HG02763 (cell line): ENCODE results near the gene QARS1.

Source experiments
- ATAC-seq: cut with Tn5 transposase; IDR thresholded peaks from one replicate; pipeline ENCODE4 v1.9.1; 2021; ENCODE audit warnings: mild to moderate bottlenecking, moderate library complexity; ENCODE audit not compliant: unreplicated experiment

QARS1 gene

GRCh38 chr3:49120438-49121131 is 16.0 kb upstream of the QARS1 start, which contains the start of gene USP19:
Gene USP19 (minus strand): TSS chr3:49120823. CDS start chr3:49119145, 1,678 bp downstream.
- peak; percentile 78 for ATAC-seq

GRCh38 chr3:49120096-49120437 is 15.5 kb upstream of the QARS1 start:
- ATAC-seq: no peak

- no peak for ATAC-seq
Measured at GRCh38 chr3:49119439-49119838, 14.9 kb upstream of the QARS1 start.

- ATAC-seq: no peak
Measured at GRCh38 chr3:49119036-49119435, 14.5 kb upstream of the QARS1 start.

DNA sequence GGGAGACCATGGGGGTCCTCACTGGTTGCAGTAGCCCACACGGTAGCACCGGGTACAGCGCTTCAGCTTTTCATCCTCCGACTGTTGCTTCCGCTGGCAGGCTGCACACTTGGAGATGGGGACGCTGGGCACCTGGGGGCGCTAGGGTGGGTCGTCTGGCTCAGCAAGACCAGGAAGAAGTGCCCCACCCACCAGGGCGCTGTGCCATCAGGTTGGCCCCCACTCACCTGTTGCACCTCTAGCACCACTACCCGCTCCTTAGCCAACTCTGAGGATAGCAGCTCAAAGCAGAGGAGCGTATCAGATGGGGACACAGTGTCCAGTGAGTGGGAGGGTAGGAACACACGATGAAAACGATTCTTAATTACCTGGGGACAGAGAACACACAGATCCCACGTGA is 7.7 kb upstream of the QARS1 start:
- no peak for ATAC-seq

DNA sequence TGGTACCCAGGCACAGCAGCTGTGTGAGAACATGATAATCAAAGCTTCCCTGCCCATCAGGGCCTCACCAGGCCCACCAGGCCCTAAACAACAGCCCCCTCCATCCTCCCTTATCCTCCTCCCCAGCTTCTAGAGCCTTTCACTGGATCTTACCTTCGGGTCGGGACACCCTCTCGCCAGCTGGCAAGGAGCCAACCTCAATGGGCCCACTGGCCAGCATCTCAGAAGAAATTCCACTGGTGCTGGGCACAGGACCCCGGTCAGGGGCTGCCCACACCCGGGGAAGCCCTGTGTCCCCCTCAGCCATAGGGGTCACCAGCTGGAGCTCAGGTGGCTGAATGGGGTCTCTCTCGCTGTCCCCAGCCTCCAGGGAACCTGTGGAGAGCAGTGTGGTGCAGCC is 6.8 kb upstream of the QARS1 start:
- ATAC-seq: no peak

- ATAC-seq: no peak
Measured at GRCh38 chr3:49110780-49111179, 6.2 kb upstream of the QARS1 start.

GRCh38 chr3:49108346-49108745 is 3.8 kb upstream of the QARS1 start:
- ATAC-seq: no peak

DNA sequence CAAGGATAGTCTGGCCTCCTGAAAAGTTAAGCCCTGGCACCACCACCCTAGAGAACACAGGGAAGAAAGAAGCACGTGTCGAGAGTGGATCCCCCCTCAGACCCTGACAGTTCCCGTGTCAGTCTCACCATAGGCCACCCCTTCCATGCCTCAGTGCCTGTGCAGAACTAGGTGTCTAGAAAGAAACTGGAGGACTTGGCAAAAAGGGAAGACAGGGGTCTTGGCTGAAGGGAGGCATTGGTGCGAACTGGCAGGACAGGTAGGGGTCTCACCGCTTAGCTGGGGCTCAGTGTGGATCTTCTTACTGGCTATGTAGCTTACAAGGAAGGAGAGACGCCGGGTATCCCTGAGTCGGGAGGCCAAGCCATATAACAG is 518 bp downstream of the QARS1 start:
- no peak for ATAC-seq

GRCh38 chr3:49100046-49100615 is 4.4 kb downstream of the QARS1 start:
- no peak for ATAC-seq

DNA sequence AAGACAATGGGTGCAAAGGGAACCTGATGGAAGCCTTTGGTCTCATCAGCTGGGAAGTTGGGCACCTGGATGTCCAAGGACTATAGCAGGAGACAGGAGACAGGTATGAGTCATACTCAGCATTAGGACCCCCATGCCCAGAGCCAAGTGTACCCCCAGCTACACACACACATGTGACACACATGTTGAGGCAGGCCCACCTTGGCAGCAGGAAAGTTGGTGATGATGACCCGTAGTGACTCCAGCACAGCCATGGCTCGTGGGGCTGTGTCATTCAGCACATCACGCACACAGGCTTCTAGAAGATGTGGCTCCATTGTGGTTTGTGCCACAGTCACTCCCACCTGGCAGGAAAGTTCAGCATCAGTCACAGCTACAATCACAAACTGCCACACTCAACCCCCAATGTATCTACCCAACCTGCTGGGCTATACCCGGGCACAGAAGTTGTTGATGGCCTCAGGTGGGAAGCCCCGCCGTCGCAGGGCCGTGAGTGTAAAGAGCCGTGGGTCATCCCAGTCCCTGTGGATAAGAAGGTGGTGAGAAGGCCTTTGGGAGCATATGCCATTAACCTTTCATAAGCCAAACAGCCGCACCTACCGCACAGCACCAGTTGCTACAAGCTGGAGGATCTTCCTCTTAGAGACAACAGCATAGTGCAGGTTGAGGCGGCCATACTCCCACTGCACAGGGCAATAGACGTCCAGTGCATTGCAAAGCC is 5.5 kb downstream of the QARS1 start:
- ATAC-seq: no peak

- no peak for ATAC-seq
Measured at GRCh38 chr3:49098429-49098828, 6.1 kb downstream of the QARS1 start.

DNA sequence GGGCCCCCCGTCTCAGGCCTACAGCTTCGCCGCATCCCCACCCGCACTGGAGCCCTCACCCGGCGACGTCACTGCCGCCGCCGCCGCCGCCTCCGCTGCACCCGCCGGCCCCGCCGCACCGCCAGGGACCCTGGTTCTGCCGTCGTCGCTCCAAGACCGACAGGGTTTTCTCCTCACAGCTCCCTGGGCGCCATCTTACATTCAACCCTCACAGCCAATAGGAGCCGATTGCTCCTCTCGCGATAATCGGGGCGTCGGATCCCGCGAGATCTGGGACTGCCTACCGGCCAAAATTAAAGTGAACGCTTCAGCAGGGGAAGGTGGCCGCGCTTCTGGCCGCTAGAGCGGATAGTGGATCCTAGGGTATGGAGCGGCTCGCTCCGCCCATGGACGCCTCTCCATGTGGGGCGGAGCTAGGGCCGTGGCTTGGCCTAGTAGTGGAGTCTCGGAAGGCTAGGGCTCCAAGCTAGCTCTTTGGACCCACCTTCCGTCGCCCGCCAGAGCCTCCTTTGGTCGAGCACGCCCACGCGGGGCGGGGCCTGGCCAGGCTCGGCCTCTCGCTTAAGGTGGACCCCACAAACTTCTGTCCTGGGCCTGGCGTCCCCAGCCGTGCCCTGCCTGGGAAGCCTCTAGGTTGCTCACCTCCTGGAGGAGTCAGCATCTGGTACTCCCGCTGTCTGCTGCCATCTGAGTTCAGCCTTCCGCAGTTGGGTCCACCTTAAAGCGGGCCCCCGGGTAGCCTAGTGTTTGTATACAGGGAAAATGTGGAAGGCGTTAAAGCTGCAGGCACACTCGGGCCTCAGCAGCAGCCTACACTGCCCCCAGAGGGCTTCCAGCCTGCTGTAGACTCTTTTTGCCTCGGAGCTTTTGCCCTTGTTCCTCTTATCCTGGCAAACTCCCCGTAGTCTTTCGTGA is 10.4 kb downstream of the QARS1 start, which contains the start of gene QRICH1:
Gene QRICH1, minus strand, starts transcription at position 219 of the 915 bp plus-strand sequence. CDS start 17,054 bp downstream, outside the sequence.
- peak; percentile 77 for ATAC-seq

DNA sequence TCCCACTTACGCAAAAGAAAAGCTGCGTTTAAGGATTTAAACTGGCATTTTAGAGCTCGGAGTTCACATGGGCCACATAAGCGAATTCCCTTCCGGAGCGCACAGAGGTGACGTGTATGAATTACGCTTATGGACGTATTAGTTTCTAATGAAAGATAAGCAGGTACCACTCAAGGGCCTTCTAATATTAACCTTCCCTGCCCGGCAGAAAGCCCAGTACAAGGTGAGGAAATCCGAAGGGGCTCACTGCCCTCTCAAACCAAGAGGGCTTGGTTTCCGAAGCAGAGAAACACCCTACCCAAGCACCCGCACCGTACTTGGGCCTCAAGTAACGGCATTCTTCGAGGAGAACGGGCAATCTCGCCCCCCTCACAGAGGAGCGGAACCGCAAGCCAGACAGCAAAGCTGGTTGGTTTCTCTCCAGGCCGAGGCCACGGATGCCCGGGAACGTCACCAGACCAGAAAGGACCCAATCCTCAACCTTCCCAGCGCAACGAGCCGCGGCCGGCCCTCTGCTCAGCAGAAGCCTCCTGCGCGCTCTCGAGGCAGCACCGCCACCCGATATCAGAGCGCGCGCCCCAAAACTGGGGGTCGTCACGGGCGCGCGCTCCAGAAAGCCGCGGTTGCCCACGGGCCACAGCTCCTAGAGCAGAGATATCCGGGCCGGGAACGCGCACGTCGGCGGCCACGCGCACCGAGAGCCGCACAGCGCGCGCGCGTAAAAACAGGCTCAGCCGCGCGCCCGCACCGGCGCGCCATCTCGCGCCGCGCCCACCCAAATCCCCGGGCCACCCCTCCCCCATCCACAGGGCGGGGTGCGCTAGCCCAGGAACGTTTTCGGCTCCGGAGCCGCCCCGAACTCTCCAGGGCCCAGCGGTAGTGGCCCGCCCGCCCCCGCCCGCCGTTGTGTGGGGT is 11.4 kb downstream of the QARS1 start:
- peak; percentile 34 for ATAC-seq

DNA sequence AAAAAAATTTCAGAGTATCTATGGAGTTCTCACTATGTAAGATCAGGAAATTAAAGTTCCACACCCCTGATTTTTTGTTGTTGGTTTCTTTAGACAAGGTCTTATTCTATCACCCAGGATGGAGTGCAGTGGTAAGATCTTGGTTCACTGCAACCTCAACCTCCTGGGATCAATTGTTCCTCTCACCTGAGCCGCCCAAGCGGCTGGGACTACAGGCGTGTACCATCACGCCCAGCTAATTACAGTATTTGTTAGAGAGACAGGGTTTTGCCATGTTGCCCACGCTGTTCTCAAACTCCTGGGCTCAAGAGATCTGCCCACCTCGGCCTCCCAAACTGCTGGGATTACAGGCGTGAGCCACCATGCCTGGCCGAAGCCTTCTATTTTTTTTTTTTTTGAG is 23.1 kb downstream of the QARS1 start:
- ATAC-seq: no peak

DNA sequence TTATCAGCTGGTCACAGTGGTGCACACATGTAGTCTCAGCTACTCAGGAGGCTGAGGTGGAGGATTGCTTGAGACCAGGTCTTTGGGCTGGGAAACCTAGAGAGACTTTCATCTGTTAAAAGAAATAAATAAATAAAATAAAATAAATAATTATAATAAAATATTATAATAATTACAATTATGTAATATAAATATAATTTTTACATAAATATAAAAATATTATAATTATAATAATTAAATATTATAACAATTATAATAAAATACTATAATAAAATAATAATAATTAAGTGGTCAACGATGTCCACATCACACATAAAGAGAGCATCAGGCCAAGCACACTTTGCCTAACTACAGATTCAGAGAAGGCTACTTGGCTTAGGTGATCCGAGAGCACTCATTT is 25.3 kb downstream of the QARS1 start:
- no peak for ATAC-seq

DNA sequence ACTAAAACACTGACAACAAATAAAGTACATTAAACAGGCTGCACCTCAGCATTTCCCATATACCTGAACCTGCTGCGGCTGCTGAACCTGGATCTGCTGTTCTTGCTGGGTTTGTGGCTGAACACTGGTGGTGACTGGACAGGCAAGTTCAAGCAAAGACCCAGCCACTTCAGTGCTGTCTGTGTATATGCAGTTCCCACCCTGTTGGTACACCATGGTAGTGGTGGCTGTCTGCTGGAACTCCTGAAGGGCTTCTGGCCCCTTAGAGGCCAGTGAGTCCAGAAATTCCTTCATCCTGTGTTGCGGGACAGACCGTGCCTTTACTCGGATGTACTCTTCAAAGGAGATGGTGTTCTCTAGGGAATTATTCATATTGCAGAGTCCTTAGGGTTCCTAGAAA is 27.9 kb downstream of the QARS1 start:
- no peak for ATAC-seq

DNA sequence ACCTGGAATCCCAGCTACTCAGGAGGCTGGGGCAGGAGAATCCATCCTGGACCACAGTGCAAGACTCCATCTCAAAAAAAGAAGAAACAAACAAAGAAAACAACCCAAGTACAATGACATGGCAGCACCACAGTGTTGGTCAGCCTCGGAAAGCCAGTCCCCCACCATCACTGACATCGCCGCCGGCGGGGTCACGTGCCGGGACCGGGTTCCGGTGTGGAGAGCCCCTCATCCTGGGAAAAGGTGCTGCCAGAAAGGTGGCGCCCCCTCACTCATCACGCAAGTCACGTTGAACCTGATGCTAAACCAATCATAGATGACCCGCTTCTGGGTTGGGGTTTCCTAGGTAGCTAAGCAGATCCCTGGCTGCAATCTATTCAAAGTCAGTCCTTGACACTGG is 28.4 kb downstream of the QARS1 start:
- no peak for ATAC-seq

DNA sequence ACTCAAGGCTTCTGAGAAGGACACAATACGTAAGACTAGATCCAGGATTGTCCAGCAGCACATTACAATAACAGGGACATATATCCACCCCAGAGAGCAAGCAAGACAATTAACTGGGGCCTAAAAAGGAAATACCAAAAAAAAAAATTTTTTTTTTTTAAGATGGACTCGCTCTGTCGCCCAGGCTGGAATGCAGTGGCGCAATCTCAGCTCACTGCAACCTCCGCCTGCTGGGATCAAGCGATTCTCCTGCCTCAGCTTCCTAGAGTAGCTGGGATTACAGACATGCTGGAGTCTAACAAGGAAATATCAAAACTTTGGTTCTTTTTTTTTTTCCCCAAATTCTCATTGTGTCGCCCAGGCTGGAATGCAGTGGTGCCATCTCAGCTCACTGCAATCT is 46.5 kb downstream of the QARS1 start:
- ATAC-seq: no peak

- ATAC-seq: no peak
Measured at GRCh38 chr3:49057268-49057667, 47.3 kb downstream of the QARS1 start.
